HG03354 (cell line): Measurements from ENCODE around the gene UBR3.
"Not testable (repeated sequence)": the region's sequence is repeated elsewhere in the genome, so short reads cannot be mapped to it uniquely, and the experiment has no call there.

ENCODE experiments used
- ATAC-seq: cut with Tn5 transposase; IDR thresholded peaks from one replicate; pipeline ENCODE4 v1.9.1; 2021; ENCODE audit warnings: mild to moderate bottlenecking; ENCODE audit not compliant: unreplicated experiment, poor library complexity, severe bottlenecking

Gene UBR3

GRCh38 chr2:169860149-169860548, 32.9 kb downstream of the UBR3 start:
- ATAC-seq, result no peak

- ATAC-seq, result no peak
These were observed 35.6 kb downstream of the UBR3 start for GRCh38 chr2:169862816-169863215.

- no peak for ATAC-seq
These were observed 38.2 kb downstream of the UBR3 start for GRCh38 chr2:169865492-169865891.

- ATAC-seq, result not testable (repeated sequence)
These were observed 39.0 kb downstream of the UBR3 start for GRCh38 chr2:169866230-169866629.

GRCh38 chr2:169867579-169867978, 40.3 kb downstream of the UBR3 start:
- ATAC-seq, result no peak

- ATAC-seq, result no peak
These were observed 41.7 kb downstream of the UBR3 start for GRCh38 chr2:169868951-169869350.

GRCh38 chr2:169871369-169871768, 44.1 kb downstream of the UBR3 start:
- not testable (repeated sequence) for ATAC-seq

- ATAC-seq, result no peak
These were observed 44.7 kb downstream of the UBR3 start for GRCh38 chr2:169871994-169872393.

- no peak for ATAC-seq
These were observed 50.1 kb downstream of the UBR3 start for GRCh38 chr2:169877398-169877797.

GRCh38 chr2:169887120-169887519, 59.9 kb downstream of the UBR3 start:
- ATAC-seq, result no peak

GRCh38 chr2:169891593-169892298, 64.5 kb downstream of the UBR3 start:
- no peak for ATAC-seq

- ATAC-seq, result no peak
These were observed 65.7 kb downstream of the UBR3 start for GRCh38 chr2:169892951-169893350.

GRCh38 chr2:169895294-169895985, 68.2 kb downstream of the UBR3 start:
- no peak for ATAC-seq

GRCh38 chr2:169897834-169898233, 70.6 kb downstream of the UBR3 start:
- ATAC-seq, result no peak

GRCh38 chr2:169900103-169900502, 72.8 kb downstream of the UBR3 start:
- ATAC-seq, result not testable (repeated sequence)

- ATAC-seq, result no peak
These were observed 73.4 kb downstream of the UBR3 start for GRCh38 chr2:169900686-169901085.

GRCh38 chr2:169906731-169907130, 79.5 kb downstream of the UBR3 start:
- no peak for ATAC-seq

GRCh38 chr2:169909376-169909775, 82.1 kb downstream of the UBR3 start:
- ATAC-seq, result no peak

- ATAC-seq, result no peak
These were observed 83.0 kb downstream of the UBR3 start for GRCh38 chr2:169910109-169910799.

- no peak for ATAC-seq
These were observed 83.9 kb downstream of the UBR3 start for GRCh38 chr2:169911119-169911518.

- no peak for ATAC-seq
These were observed 89.4 kb downstream of the UBR3 start for GRCh38 chr2:169916623-169917022.
